Endothelial cell of umbilical vein (primary cell): Measurements from ENCODE around the gene MBD2. TPM values are rescaled to one million over a fixed set of nuclear protein-coding genes. Genes with fewer than 3 reads are reported as not detected.

Experiments used
- BruUV-seq: library from RNA; stranded (reverse); fragments of 400-500 nt; replicated peaks from 2 replicates; lab custom pipeline; 2021; lab: Mats Ljungman, UMichigan
- CTCF ChIA-PET: fragments of 300-600, 350-600 bp; sonication (Branson Sonifier 250); formaldehyde crosslinking; loops from one replicate; lab custom pipeline; 2021; ENCODE audit warnings: antibody characterized with exemption, inconsistent platforms; lab: Charles Lee
- POLR2A ChIA-PET: fragments of 300-600, 350-600 bp; sonication (Branson Sonifier 250); formaldehyde crosslinking; loops from one replicate; lab custom pipeline; 2021; ENCODE audit warnings: antibody characterized with exemption, inconsistent platforms; lab: Charles Lee
- DNase-seq: peaks from one replicate; pipeline ENCODE4 v3.0.0-alpha.2; 2011; ENCODE audit warnings: low read depth, low spot score
- FAIRE-seq: peaks from 2 replicates; lab custom pipeline; 2011; peaks lifted over from hg19 to GRCh38; lab: Jason Lieb, UNC
- H2AFZ ChIP-seq: 2 replicates; pipeline ENCODE4 v1.6.0; 2012; ENCODE audit warnings: low read depth, low read length, control low read depth, inconsistent platforms
- H3K27ac ChIP-seq: 2 replicates; pipeline ENCODE4 v1.5.1; 2011; ENCODE audit warnings: low read depth, mild to moderate bottlenecking, control low read depth, low read length, moderate library complexity; ENCODE audit not compliant: insufficient read depth
- H3K27me3 ChIP-seq, 2 experiments: 2 replicates each; pipeline versions ENCODE4 v1.6.0 to v1.6.1; 2011; ENCODE audit warnings: low read length in 2 of 2, mixed read lengths in 1 of 2; ENCODE audit not compliant: control insufficient read depth in 2 of 2, insufficient read depth in 2 of 2
- H3K36me3 ChIP-seq, 2 experiments: 2 replicates in 1 of 2; 3 replicates in 1 of 2; pipeline ENCODE4 v1.5.1; 2011; ENCODE audit warnings: low read length in 2 of 2, mild to moderate bottlenecking in 1 of 2, moderate library complexity in 1 of 2; ENCODE audit not compliant: control insufficient read depth in 2 of 2, insufficient read depth in 2 of 2; ENCODE audit errors: extremely low read depth in 1 of 2
- H3K4me1 ChIP-seq: 3 replicates; pipeline ENCODE4 v1.5.1; 2011; ENCODE audit warnings: mild to moderate bottlenecking, low read length; ENCODE audit not compliant: control insufficient read depth, insufficient read depth; ENCODE audit errors: extremely low read depth
- H3K4me2 ChIP-seq: 2 replicates; pipeline ENCODE4 v1.6.1; 2011; ENCODE audit warnings: low read length, control low read depth, mixed read lengths; ENCODE audit not compliant: insufficient read depth
- H3K4me3 ChIP-seq, 3 experiments: fragments of 200-600 bp in 1 of 3; sonication (generic), shearing (Covaris generic) in 1 of 3; replicated peaks in 1 of 3; 2 replicates each; pipeline ENCODE4 v1.5.1; 2011 to 2016; ENCODE audit warnings: control low read depth in 3 of 3, low read length in 3 of 3, mild to moderate bottlenecking in 2 of 3, inconsistent platforms in 1 of 3, low read depth in 1 of 3, moderate library complexity in 1 of 3; ENCODE audit not compliant: insufficient read depth in 1 of 3
- H3K79me2 ChIP-seq: 2 replicates; pipeline ENCODE4 v1.6.0; 2012; ENCODE audit warnings: low read length, inconsistent platforms; ENCODE audit not compliant: control insufficient read depth, insufficient read depth
- H3K9ac ChIP-seq: replicated peaks from 2 replicates; pipeline ENCODE3; 2011; ENCODE audit warnings: low read length, control low read depth; ENCODE audit not compliant: insufficient read depth; ENCODE audit errors: extremely low read depth
- H3K9me1 ChIP-seq: replicated peaks from 3 replicates; pipeline ENCODE4 v1.6.0; 2011; ENCODE audit warnings: mild to moderate bottlenecking, low read length; ENCODE audit not compliant: control insufficient read depth, insufficient read depth; ENCODE audit errors: extremely low read depth
- H3K9me3 ChIP-seq: replicated peaks from 2 replicates; pipeline ENCODE4 v1.5.1; 2012; ENCODE audit warnings: low read length, inconsistent platforms; ENCODE audit not compliant: control insufficient read depth, insufficient read depth
- H4K20me1 ChIP-seq: replicated peaks from 2 replicates; pipeline ENCODE3; 2011; ENCODE audit warnings: mild to moderate bottlenecking, low read length; ENCODE audit not compliant: control insufficient read depth, insufficient read depth; ENCODE audit errors: extremely low read depth
- EZH2 ChIP-seq: IDR thresholded peaks from 2 replicates; pipeline ENCODE4 v1.6.1; 2012; ENCODE audit warnings: borderline replicate concordance, low read depth, mild to moderate bottlenecking, moderate library complexity, low read length, inconsistent platforms; ENCODE audit not compliant: severe bottlenecking
- FOS ChIP-seq: IDR thresholded peaks from 2 replicates; pipeline ENCODE4 v1.6.1; 2011; ENCODE audit warnings: mild to moderate bottlenecking, low read length, moderate library complexity, borderline replicate concordance; ENCODE audit not compliant: insufficient read depth
- GATA2 ChIP-seq: IDR thresholded peaks from 2 replicates; pipeline ENCODE4 v1.7.0; 2011; ENCODE audit warnings: low read depth, mild to moderate bottlenecking, moderate library complexity, mixed read lengths, low read length; ENCODE audit not compliant: insufficient read length, insufficient read depth
- JUN ChIP-seq: IDR thresholded peaks from 2 replicates; pipeline ENCODE4 v1.6.1; 2011; ENCODE audit warnings: borderline replicate concordance, low read depth; ENCODE audit not compliant: insufficient read length, insufficient read depth
- POLR2A ChIP-seq: IDR thresholded peaks from 2 replicates; pipeline ENCODE4 v1.6.1; 2012; ENCODE audit warnings: low read depth, mild to moderate bottlenecking, control low read depth, low read length
- POLR2AphosphoS5 ChIP-seq: IDR thresholded peaks from 2 replicates; pipeline ENCODE4 v1.6.1; 2012; ENCODE audit warnings: low read depth, mild to moderate bottlenecking, control low read depth, low read length, moderate library complexity; ENCODE audit not compliant: insufficient read depth
- dilution Hi-C: fragments of 300-500 bp; cut with MboI; formaldehyde crosslinking; loops from one replicate; pipeline ENCODE4 v1.15.0; 2019; ENCODE audit warnings: low sequenced_read_pairs; ENCODE audit not compliant: extremely low pct_ligation_motif_present
- intact Hi-C: fragments of 100-400 bp; cut with micrococcal nuclease; formaldehyde crosslinking; loops from one replicate; pipeline ENCODE4 v1.10.0; 2022
- polyA plus RNA-seq, 4 experiments: library from polyadenylated mRNA; depleted of rRNA in 3 of 4; stranded (reverse) in 3 of 4; unstranded in 1 of 4; fragments of >200 nt; gene quantifications; 2 replicates each; pipeline versions ENCODE4 v1.2.1 to v1.2.3, GENCODE V29; 2011 to 2012; ENCODE audit warnings: missing spikeins in 1 of 4
- total RNA-seq: library from RNA; stranded (reverse); gene quantifications from 2 replicates; pipeline ENCODE4 v1.2.3, GENCODE V29; 2021
- TF ChIP-seq, protein P1 (sequence below): IDR thresholded peaks from 2 replicates; pipeline ENCODE4 v1.6.1; 2011; ENCODE audit not compliant: insufficient read depth, insufficient read length
- TF ChIP-seq, protein P2 (sequence below), 2 donors: IDR thresholded peaks; 1 replicate in 1 of 2; 2 replicates in 1 of 2; pipeline ENCODE4 v1.5.1; 2011; ENCODE audit warnings: low read length in 2 of 2, mild to moderate bottlenecking in 2 of 2, moderate library complexity in 2 of 2, control low read depth in 1 of 2, inconsistent platforms in 1 of 2, low read depth in 1 of 2; ENCODE audit not compliant: insufficient read depth in 1 of 2; ENCODE audit errors: extremely low read depth in 1 of 2

Gene MBD2
- total and polyA plus RNA-seq, 2 donors (not counting 3 experiments of a cell fraction or from before 2014, with no cell fraction given), result 86.8 to 110 TPM

DNA sequence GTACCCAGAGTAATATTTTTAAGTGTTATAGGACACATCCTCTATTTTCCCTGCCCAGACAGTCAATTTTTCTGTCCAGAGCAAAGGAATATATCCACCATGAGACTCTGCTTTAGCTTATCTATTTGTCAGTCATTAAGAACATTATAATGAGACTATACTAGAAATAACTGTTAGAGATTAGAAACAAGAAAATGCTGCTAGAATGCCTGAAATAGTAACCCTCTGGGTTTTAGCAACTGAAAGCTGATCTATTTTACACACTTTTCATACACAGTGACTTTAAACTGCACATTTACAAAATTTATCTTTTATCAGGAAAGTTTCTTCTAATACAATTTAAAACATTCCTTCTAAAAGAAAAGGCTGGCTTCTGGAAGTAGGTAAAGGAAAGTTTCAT, 39.6 kb downstream of the MBD2 start:
- peaks cover 15% of the 10 kb centered on the region for H3K4me1 ChIP-seq
- no peak overlapping the region for H3K9ac ChIP-seq
- H3K27ac ChIP-seq, result no peak overlapping the region
- no peak for FAIRE-seq
- no peaks in the 10 kb centered on the region for H3K9me3 ChIP-seq
- no peaks in the 10 kb centered on the region for H3K27me3 ChIP-seq
- no peak for DNase-seq
- TF ChIP-seq EZH2, result no peak
- TF ChIP-seq, protein P1, sequence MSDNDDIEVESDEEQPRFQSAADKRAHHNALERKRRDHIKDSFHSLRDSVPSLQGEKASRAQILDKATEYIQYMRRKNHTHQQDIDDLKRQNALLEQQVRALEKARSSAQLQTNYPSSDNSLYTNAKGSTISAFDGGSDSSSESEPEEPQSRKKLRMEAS, result no peak
- no peak for TF ChIP-seq FOS
- no peak for TF ChIP-seq POLR2A
- TF ChIP-seq GATA2, result no peak
- TF ChIP-seq POLR2AphosphoS5, result no peak
- no peak for TF ChIP-seq JUN
- TF ChIP-seq, protein P2, sequence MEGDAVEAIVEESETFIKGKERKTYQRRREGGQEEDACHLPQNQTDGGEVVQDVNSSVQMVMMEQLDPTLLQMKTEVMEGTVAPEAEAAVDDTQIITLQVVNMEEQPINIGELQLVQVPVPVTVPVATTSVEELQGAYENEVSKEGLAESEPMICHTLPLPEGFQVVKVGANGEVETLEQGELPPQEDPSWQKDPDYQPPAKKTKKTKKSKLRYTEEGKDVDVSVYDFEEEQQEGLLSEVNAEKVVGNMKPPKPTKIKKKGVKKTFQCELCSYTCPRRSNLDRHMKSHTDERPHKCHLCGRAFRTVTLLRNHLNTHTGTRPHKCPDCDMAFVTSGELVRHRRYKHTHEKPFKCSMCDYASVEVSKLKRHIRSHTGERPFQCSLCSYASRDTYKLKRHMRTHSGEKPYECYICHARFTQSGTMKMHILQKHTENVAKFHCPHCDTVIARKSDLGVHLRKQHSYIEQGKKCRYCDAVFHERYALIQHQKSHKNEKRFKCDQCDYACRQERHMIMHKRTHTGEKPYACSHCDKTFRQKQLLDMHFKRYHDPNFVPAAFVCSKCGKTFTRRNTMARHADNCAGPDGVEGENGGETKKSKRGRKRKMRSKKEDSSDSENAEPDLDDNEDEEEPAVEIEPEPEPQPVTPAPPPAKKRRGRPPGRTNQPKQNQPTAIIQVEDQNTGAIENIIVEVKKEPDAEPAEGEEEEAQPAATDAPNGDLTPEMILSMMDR (IDR thresholded peaks at IDR 0.05; ENCODE audit: extremely low read depth in 1 of 2, insufficient read depth in 1 of 2, low read depth in 1 of 2, low read length in 2 of 2), result no peak
- H3K79me2 ChIP-seq, result peaks cover 15% of the 10 kb centered on the region
- intact Hi-C loops (loop anchor here (1.0 kb wide), 1 partner anchor 9 kb away; no protein-coding TSS in a partner anchor), dilution Hi-C loops (no loop called here)
- no peak overlapping the region for H2AFZ ChIP-seq
- ChIA-PET CTCF (interaction anchor here (1.0 kb wide), 1 partner anchor 86 kb away, joined by 3 read pairs; no protein-coding TSS in a partner anchor), POLR2A (no interaction called here)
- BruUV-seq, result no TSS peak
- peaks cover 7% of the 10 kb centered on the region in 2 experiments for H3K36me3 ChIP-seq
- H3K4me3 ChIP-seq, result no peak overlapping the region
- H3K9me1 ChIP-seq, result no peaks in the 10 kb centered on the region
- H3K4me2 ChIP-seq, result no peak overlapping the region
- no peaks in the 10 kb centered on the region for H4K20me1 ChIP-seq
